Non-pigmented ciliary epithelial cell (primary cell): Measurements from ENCODE around the gene AGPS.
A peak's percentile ranks its signal among the peaks of the same experiment; 100 is the strongest.
"Not testable (repeated sequence)": the region's sequence is repeated elsewhere in the genome, so short reads cannot be mapped to it uniquely, and the experiment has no call there.

Experiments
- DNase-seq: peaks from one replicate; pipeline ENCODE4 v3.0.0-alpha.2; 2010; ENCODE audit warnings: low read depth

AGPS gene

GRCh38 chr2:177474301-177474700 lies 81.7 kb downstream of the AGPS start:
- no peak for DNase-seq

DNA sequence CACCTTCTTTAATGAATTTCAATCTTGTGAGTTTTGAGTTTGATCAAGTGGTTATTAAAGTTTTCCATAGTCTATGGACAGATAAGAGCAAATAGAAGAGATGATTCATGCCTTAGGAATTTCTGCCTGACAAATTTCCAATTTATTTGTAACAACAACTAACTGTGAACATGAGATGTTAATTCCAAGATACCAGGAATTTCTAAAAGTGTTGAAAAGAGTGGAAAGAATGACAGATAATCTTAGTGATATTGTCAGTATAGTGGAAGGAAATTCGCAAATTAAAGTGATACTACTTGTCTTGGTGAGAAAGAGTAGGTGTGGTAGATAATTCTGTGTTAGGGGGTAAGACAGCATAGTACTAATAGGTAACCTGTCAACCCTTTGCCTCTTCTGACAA lies 82.4 kb downstream of the AGPS start:
- DNase-seq: peak; percentile 41

DNA sequence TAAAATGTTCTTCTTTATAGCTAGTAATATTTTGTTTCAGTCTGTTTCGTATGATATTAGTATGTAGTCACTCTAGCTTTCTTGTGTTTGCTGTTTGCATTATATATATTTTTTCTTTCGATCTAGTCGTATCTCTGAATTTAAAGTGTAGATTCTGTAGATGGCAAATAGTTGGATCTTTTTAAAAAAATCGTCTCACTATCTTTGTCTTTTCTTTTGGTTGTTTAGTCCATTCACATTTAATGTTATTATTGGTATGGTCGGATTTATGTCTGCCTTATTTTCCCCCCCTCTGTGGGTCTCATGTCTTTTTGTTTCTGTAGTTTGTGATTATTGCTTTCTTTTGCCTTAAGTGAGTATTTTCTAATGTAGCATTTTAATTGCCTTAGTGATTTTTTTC lies 84.3 kb downstream of the AGPS start:
- no peak for DNase-seq

DNA sequence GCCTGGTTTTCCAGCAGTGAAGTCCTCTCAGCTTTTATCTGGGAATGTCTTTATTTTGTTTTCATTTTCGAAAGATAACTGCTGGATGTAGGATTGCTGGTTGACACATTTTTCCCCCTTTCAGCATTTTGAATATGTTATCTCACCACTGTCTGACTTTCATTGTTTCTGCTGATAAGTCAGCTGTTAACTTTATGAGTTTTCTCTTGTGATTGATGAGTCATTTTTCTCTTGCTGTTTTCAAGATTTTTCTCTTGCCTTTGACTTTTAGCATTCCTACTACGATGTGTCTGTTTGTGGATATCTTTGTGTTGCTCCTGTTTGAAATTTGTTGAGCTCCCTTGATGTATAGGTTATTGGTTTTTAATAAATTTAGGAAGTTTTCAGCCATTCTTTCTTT lies 85.5 kb downstream of the AGPS start:
- no peak for DNase-seq

GRCh38 chr2:177478907-177479306 lies 86.3 kb downstream of the AGPS start:
- no peak for DNase-seq

DNA sequence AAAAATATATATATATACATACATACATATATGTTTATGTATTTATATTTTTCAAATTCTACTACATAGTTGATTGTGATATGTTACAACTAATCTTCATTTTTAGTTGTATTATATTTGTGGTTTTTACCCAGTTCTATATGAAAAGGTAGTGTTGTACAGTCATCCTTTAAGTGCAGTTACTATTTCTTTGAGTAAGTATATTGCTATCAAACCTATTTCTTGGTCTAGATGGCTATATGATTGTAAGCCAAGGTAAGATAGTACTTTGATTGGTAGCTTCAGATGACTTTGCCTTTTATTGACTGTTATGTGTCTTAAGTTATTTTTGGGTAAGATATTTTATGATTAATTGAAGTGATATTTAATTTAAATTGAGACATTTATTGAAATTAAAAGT lies 89.6 kb downstream of the AGPS start:
- DNase-seq: no peak

DNA sequence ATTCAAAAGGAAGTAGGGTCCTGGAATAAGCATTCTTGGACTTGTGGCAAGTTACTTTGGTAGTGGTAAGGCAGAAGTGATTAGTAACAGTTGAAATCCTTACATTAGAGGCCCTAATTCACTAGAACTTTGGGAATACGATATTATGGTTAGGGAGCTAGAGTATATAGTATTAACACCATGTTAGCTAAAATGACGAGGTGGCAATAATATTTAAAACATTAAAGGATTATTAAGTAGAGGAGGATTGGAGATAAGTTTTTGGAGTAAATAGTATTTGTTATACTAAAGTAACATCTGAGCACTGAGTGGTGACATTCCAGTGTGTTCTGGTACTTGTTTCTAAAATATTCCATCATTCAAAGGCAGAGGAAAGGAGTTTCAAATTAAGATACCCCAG lies 91.0 kb downstream of the AGPS start:
- no peak for DNase-seq

DNA sequence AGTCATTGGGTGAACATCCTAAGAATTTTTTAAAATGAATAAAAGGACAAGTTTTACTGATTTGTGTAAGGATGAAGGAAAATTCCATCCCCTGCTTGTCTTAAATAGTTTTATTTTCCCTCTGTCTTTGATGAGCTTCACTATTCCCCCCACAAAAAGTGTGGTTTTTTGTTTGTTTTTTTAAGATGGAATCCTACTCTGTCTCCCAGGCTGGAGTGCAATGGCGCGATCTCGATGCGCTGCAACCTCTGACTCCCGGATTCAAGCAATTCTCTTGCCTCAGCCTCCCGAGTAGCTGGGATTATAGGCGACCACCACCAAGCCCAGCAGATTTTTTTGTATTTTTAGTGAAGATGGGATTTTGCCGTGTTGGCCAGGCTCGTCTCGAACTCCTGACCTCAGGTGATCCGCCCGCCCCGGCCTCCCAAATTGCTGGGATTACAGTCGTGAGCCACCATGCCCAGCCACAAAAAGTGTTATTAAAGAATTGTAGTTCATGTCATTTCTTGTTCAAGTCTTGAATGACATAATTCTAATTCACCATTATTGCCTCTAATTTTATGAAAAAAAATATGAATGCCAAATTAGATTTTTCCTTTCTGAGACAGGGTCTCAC lies 91.7 kb downstream of the AGPS start:
- no peak for DNase-seq

DNA sequence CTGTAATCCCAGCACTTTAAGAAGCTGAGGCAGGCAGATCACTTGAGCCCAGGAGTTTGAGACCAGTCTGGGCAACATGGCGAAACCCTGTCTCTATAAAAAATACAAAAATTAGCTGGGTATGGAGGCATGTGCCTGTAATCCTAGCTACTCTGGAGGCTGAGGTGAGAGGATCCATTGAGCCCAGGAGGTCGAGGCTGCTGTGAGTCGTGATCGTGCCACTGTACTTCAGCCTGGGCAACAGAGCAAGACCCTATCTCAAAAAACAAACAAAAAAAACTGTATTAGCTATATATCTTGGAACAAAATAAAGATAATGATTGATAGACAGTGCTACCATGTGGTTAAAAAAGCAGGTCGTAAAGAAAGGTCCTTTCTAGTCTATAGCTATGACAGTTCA lies 93.1 kb downstream of the AGPS start:
- not testable (repeated sequence) for DNase-seq

- no peak for DNase-seq
Measured at GRCh38 chr2:177489719-177490301, 97.2 kb downstream of the AGPS start.

- no peak for DNase-seq
Measured at GRCh38 chr2:177495945-177496344, 103.4 kb downstream of the AGPS start.

GRCh38 chr2:177496921-177497320 lies 104.3 kb downstream of the AGPS start:
- no peak for DNase-seq

- no peak for DNase-seq
Measured at GRCh38 chr2:177501186-177501585, 108.6 kb downstream of the AGPS start.

DNA sequence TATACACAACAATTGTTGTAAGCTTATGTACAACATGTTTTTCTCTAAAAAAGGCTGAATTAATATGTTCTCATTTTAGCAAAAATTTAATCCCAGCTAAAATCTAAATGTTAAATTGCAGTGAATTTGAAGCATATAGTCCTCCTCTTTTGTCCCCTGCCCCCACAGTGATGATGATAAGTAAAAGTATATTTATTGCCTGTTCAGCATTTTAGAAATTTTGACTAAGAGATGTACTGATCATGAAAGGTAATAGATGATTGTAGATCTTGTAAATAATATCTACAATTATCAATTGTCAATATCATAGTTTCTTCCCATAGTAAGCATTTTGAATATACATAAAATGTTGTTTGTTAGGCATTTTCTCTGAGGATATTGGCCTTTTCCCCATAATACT lies 113.9 kb downstream of the AGPS start:
- DNase-seq: no peak

DNA sequence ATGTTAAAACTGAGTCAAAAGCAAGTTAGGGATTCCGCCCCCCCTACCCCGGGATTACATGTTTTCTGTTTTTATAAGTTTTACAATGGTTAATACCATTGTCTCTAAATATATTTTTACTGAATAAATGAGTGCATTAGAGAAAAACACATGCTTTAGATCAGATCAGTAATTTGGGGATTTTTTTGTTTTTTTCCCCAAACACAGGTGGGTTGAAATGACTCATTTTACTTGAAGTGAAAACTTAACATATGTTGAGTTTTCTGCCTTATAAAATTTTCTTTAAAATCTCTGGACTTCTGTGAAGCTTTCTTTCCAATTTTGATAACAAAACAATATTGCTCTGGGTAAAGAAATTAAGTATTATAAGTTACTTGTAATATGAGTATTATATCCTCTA lies 114.4 kb downstream of the AGPS start:
- DNase-seq: no peak

GRCh38 chr2:177516824-177517544 lies 124.4 kb downstream of the AGPS start:
- DNase-seq: no peak

DNA sequence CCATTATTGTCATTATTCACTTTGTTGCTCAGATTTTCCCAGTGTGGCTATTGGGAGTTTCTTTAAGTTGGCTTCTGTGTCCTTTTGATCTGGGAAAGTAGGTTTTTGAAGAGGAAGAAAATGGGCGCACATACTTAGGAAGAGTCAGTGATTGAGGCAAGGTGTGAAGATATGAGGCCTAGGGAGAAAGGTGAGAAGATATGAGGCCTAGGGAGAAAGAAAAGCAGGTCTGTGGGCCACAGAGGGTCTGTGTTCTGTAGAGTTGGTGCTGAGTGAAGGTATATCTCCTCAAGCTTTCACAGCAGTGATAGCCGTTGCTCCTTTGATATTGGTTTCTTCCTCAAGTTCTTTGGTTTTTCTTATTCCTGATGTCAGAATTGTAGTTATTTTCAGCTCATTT lies 126.2 kb downstream of the AGPS start:
- DNase-seq: no peak

- DNase-seq: no peak
Measured at GRCh38 chr2:177519534-177520115, 127.1 kb downstream of the AGPS start.

DNA sequence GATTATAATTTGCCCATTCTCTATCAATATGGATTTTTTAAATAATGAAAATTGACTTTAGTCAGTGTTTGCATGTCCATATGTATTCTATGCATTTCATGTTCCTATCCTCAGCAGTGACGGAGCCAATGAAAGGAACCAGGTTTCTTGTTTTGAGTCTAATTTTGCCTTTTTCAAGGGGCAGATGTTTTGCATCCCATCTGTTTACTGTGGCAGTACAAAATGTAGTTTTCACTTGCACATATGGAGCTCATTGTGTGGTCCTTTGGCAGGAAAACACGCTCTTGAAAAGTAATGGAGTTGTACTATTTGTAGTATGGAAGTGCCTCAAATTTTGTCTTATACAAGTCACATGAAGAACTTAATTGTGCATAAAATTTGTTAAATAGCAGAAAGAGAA lies 127.8 kb downstream of the AGPS start:
- DNase-seq: no peak

DNA sequence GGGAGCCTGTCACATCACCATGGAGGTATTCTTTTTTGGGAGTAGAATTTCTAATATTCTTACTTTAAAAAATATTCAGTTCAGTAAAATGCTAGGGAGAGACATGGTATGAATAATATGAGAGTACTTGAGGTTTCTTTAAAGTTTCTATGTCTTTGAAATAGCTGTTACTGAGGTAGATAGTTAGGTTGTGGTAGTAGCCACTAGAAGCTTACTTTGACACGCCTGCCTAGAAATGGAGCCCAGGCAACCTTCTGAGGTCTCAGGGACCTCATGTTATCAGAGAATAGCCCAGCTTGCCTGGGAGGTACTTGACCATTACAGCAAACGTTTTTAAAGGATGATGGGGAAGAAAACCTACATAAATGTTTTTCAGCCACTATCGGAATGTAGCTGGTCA lies 131.2 kb downstream of the AGPS start:
- DNase-seq: no peak

GRCh38 chr2:177525351-177525924 lies 132.9 kb downstream of the AGPS start:
- DNase-seq: no peak

GRCh38 chr2:177528351-177528933 lies 135.9 kb downstream of the AGPS start:
- DNase-seq: no peak

- DNase-seq: no peak
Measured at GRCh38 chr2:177529166-177529565, 136.6 kb downstream of the AGPS start.
